HG03103 (cell line): ENCODE data around the gene RAPGEF2.
"Not testable (repeated sequence)": the region's sequence is repeated elsewhere in the genome, so short reads cannot be mapped to it uniquely, and the experiment has no call there.

ENCODE experiments used
- ATAC-seq: cut with Tn5 transposase; IDR thresholded peaks from one replicate; pipeline ENCODE4 v1.9.1; 2021; ENCODE audit warnings: low read depth; ENCODE audit not compliant: unreplicated experiment

Gene RAPGEF2

DNA sequence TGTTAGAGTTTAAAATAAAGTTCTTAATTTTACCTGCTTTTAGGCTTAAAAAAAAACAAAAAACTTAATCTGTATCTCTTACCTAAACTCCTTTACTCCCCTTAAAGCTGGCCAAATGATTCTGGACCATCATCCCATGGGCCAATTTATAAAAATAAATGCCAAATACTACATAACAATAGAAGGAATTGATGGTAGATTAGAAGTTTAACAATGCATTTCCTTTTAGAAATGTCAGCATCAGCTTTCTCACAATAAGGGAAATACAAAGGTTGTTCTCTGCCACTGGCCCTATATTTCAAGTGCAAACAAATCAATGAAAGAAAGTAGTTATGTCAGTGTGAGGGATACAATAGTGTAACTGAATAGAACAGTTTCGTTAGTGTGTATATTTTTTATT, 5.7 kb upstream of the RAPGEF2 start:
- ATAC-seq = no peak

DNA sequence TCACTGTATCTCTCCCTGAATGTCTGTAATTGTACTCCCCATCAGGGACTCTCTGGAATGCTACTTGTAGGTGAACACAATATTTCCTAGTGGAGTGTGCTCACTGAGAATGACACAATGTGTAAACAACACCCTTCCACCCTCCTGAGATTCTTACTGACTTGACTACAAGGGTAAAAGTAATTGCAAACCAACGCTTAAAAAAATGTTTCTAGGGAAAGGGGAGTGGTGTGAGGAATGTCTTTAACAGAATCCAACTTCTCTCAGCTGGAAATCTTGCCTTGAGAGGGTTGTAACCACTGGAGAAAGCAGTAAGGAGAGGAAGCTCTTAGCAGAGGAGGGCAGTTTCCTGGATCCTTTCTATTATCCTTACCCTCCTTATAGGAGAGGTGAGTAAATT, 5.1 kb upstream of the RAPGEF2 start:
- no peak for ATAC-seq

DNA sequence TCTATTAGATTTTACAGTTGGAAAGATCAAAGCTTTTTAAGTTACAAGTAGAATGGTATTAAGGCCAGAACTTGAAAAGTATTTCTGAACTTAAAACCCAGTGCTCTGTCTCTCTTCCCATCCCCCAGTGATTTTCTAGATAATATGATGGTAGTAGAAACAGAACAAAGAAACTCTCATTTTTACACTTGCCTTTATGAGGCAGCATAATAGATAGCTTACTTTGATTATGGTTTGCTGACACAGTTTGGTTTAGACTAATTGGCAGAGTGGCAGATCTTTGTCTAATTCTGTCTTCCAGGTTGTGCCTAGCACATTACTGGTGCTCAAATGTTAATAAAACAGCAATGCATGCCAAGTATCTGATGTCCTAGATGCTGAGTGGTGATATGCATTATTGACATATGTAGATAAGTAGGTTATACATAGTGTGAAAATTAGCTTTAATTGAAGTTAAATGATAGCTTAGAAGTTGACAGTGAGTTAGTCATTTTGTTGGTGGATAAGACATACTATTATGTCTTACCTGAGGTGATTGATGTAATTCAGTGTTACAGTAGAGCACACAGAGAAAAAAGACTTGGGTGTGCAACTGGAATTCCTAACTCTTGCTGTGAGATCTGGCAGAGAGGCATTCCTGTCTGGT, 4.3 kb upstream of the RAPGEF2 start:
- no peak for ATAC-seq

DNA sequence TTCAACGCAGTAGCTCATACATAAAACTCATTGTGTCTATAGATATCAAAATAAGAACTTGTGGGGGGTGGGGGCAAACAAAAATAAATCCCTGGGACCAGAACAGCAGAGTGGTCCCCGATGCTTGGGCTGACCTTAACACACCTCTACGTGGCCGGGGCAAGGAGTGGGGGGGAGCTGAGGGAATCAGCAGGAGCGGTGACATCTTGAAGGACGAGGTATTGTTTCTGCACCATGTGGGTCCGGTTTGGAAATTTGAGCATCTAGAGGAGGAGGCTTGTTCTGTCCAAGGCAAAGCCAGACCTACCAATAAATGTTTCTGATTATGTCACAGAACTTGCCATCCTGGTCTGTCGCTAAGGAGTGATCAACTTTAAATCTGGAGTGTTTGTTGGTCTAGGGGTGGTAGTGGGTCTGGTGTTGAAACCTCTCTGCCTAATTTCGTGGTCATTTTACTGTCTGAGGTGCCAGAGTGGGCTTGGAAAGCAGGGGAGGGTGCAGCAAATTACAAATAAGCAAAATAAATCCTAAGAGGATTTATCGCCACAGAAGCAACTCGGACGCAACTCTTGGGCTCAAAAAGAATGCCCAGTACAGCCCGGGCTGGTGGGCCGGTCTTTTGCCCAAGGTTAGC, 774 bp upstream of the RAPGEF2 start:
- no peak for ATAC-seq

DNA sequence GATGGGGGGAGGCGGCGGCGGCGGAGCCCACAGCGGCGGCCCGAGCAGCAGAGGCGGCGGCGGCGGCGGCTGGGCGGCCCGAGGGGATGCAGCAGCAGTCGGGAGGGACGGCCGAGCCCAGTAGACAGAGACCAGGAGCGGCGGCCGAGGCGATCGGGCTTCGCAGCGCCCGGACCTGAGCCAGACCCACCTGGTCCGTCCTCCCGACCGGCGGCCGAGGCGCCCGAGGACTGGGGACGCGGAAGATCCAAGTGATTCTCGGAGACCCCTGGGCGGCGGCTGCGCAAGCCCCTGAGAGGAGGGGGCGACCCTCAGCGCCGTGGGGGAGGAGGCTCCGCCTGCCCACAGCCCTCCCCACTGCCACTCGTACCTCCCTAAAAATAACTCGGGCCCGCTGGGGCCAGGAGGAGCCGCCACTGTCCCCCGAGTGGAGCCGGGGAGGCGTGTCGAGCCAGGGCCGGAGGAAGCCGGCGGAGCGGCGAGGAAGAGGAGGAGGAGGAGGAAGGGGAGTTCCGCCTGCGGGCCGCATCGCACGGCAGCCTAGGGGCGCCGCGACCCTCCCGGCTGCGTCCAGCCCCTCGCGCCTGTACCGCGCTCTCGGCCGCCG, 608 bp downstream of the RAPGEF2 start:
- ATAC-seq = peak; percentile 17

DNA sequence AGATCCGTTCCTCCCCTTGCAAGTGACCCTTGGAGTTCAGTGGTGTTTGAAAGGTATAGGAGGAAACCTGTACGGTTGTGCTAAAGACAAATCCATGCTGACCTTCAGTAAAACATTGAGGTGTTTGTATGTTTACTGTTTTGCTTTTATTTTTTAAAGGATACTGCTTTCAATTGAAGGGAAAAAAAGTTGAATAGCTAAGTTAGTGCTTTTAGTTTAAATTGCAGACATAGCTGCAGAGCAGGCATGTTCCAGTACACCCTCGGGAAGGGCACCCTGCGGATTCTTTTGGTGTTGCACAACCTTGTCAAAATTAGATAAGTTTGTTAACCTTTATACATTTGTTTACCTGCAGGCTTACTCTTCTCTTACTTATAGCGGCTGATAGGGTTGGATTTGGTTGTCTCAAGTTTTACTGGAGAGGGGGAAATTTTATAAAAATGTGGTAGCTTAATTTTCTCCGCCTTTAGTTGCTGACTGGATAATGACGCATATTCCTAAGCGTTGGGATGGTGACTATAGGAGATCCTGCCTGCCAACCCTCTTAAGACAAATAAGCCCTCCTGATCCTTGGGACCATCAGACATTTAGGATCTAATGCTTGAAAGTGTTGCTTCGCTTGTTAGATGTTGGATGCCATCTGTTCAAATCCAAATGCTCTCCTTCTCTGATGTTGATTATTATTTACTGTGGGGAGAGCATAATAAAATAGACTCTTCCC, 2.0 kb downstream of the RAPGEF2 start:
- ATAC-seq = no peak

DNA sequence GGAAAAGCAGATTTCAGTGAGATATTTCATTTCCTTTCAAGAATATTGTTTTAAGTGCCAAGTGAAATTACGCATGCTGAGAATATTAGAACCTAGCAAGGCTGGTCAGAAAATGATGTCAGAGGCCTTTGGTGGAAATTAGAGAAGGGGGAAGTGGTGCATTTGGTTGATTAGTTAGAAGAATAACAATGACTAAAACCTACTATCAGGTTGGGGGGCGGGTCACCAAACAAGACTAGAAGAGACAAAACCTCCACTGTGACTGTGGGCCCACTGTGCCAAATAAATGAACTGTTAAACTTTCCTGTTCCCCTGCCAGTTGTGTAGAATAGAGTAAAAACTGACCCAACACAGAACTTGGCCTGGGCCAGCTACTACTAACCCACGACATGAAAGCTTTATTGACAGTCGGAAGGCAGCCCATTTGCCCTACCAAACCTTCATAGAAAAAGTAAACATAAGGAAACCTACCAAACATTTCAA, 2.9 kb downstream of the RAPGEF2 start:
- ATAC-seq = no peak

DNA sequence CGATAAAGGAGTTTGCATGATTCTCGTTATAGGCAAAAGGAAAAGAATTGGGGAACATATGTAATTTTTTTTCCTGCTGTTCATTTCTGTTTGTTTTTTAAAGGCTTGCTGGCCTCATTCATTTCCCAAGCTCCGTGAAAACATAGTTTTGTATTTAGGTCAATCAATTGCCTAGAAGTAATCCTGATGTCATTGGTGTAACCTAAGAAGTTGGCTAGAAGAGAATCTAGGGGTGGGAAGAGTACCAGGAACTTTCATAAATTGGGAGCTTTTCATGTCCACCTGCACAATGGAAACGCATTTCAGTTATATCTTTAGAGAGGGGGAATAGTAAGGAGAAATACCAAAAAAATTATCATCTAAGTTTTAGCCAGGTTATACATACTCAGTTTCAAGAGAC, 3.8 kb downstream of the RAPGEF2 start:
- ATAC-seq = no peak

DNA sequence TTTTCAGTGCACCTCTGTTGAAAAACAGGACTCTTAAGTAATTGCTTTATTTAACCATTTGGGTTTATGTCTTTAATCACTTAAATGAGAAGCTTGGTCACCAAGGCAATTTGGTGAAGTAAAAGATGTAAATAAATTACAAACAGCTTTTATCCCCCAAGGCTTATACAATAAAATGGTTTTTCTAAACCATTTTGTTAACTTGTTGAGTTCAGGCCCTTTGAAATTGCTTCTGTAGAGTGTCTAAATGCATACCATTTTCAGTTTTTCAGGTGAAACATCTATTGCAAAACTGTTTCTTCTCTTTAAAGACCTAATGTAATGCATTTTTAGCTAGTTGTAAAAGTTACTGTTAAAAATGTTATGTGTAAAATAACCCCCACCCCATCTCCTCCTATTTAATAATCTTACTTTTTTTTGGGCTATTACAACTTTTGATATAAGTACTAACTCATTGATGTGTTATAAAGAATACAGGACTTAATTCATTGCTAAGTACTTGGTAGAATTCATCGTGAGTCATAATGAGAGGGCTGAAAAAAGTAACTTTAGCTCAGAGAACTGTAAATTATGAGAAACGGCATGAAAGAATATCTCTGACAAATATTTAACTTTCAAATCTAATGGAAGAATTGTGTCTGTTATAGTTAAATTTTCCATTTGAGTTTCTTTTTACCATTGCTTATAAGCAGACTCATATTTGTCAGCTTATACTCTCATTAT, 4.5 kb downstream of the RAPGEF2 start:
- no peak for ATAC-seq

DNA sequence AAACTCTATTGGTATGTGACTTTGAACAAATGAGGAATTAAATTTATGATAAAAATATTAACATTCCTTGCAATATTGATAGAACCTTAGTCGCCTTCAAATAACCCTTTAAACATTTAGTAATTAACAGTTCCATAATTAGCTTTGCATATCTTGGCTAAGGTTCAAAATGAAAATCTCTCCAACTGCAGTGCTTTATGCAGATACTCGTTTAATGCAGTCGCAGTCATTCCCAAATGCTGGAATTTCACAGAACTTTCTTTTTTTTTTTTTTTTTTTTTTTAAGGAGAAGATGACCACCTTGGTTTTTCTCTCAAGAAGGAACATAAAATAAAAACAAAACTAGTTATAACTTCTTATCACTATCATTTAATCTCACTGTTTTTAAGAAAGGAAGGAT, 5.2 kb downstream of the RAPGEF2 start:
- ATAC-seq = no peak

DNA sequence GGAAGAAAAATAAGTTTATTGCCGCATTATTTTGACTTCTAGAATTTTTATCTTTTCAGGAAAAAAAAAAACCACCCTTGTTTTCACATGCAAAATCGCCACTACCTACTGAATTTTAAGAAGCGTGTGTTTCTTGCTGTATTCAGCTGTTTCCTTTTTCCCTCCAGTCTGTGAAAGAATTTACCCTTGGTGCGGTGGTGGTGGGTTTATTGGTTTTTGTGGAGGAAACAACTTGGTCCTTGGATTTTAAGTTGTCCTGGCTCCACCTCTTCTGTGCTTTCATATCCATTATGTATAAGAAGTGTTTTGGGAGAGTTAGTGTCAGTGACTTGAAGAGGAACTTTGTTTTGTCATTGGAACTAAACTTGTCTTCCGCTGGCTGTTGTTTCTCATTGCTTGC, 8.1 kb downstream of the RAPGEF2 start:
- ATAC-seq = no peak

DNA sequence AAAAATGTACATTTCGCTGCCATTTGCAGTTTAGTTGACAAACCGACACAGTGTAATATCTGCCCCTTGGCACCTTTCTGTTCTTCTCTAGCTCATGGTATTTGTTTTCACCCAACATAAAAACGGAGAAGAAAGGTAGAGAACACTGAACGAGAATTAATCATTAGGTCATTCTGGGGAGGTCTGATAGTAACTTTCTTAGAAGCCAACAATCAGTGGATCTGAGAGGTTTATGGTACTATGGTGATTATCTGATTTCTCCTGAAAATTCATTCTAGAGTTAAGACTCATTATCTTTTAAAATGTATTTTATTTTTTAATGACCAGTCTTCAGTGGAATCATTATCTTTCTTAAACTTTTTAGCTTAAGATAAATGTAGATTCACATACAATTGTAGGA, 8.5 kb downstream of the RAPGEF2 start:
- no peak for ATAC-seq

DNA sequence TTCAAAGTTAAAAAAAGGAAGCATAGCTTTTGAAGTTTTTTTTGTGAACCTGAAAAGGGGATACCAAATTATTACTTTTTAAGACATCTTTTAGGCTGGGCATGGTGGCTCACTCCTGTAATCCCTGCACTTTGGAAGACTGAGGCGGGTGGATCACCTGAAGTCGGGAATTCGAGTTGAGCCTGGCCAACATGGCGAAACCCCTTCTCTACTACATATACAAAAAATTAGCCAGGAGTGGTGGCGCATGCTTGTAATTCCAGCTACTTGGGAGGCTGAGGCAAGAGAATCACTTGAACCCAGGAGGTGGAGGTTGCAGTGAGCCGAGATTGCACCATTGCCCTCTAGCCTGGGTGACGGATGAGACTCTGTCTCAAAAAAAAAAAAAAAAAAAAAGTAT, 10.5 kb downstream of the RAPGEF2 start:
- not testable (repeated sequence) for ATAC-seq

DNA sequence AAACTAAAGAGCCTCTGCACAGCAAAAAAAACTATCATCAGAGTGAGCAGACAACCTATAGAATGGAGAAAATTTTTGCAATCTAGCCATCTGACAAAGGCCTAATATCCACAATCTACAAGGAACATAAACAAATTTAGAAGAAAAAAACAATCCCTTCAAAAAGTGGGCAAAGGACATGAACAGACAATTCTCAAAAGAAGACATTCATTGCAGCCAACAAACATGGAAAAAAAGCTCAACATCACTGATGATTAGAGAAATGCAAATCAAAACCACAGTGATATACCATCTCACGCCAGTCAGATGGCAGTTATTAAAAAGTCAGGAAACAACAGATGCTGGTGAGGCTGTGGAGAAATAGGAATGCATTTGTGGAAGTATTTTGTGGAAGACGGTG, 13.2 kb downstream of the RAPGEF2 start:
- ATAC-seq = not testable (repeated sequence)

DNA sequence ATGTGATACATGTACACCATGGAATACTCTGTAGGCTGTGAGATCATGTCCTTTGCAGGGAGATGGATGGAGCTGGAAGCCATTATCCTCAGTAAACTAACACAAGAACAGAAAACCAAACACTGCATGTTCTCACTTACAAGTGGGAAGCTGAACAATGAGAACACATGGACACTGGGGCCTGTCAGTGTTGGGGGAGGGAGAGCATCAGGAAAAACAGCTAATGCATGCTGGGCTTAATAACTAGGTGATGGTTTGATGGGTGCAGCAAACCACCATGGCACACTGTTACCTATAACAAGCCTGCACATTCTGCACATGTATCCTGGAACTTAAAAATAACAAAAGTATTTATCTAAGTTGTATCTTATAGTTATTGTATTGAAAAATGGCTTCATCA, 13.8 kb downstream of the RAPGEF2 start:
- ATAC-seq = not testable (repeated sequence)

DNA sequence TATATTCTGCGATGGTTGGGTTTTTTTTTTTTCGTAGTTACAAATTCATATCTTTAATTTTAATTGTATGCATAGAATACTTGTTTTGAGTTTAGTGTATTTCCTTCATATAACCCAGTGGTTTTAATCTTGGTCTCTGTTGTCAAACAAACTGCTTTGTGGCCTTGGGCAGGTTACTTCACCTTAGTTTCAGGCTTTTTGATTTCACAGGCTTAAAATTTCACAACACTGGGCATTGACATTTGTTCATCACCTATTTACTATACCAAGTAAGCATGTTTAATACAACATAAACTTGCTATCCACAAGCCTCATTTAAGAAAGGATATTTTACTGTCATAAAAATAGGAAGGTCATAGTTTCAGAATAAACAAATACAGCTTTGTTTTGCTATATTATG, 14.7 kb downstream of the RAPGEF2 start:
- ATAC-seq = no peak

DNA sequence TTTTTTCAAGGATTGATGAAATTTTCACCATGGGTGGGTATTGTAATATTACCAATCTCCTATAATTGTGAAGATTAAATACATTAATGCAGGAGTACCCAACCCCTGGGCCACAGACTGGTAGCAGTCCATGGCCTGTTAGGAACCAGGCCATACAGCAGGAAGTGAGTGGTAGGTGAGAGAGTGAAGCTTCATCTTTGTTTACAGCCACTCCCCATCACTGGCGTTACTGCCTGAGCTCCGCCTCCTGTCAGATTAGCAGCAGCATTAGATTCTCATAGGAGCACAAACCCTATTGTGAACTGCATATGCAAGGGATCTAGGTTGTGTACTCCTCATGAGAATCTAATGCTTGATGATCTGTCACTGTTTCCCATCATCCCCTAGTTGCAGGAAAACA, 15.1 kb downstream of the RAPGEF2 start:
- ATAC-seq = peak; percentile 54

DNA sequence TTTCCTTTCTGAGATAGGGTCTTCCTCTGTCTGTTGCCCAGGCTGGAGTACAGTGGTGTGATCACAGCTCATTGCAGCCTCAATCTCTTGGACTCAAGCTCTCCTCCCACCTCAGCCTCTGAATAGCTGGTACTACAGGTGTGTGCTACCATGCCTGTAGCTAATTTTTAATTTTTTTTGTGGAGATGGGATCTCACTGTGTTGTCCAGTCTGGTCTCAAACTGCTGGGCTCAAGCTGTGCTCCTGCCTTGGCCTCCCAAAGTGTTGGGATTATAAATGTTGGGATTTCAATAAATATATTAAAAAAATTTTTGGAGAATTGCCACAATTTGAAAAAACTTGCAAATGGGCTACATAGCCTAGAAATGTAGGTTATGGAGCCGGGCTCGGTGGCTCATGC, 18.5 kb downstream of the RAPGEF2 start:
- ATAC-seq = no peak

DNA sequence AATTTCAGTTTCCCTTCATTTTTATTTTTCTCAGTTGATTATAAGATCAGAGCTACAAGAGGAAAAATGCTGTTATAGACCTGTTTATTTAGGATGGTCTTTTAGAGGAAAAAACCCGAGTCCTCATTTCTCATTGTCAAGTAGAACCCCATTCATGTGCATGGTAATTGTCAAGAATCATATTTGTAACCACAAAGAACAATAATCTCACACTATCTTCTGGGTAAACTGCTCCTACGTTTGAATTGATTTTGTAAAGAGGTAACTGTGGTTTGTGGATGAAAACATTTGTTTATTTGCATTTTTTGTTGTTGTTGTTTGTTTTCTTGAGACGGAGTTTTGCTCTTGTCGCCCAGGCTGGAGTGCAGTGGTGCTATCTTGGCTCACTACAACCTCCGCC, 23.8 kb downstream of the RAPGEF2 start:
- ATAC-seq = no peak

DNA sequence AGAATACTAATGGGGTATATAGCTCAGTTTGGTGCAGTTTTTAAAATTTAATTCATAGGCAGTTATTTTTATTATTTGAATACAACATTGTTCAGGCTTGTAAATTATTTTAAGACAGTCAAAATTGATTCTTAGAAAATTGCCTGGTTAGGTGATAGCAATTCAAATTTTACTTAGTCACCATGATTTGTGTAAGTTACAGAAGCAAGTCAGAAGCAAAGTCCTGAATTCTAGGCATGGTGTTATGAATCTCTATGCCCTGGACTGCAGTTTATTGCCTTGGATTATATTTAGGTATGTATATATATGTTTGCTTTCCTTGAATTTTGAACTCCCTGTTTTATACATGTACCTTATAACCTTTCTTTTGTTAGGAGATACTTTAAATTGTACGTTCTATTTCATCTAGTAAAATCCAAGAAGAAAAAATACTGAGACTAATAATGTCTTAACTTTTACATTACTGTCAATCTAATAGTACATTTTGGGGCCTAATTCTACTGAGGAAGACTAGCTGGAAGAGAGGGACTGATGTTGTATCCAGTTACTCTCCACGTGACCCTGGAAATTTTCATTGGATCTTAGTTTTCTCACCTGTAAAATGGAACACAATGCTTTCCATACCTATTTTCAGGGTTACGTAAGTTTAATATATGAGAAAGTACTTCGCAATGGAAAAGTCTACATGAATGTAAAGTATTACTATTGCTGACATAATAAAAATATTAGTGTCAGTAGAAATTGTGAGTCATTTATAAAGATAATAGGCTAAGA, 25.1 kb downstream of the RAPGEF2 start:
- no peak for ATAC-seq
